H1 (cell line): Measurements from ENCODE around the gene CFHR5. TPM values are rescaled to one million over a fixed set of nuclear protein-coding genes. Genes with fewer than 3 reads are reported as not detected.

Experiments
- RNF2 ChIP-seq: fragments of 200-900, 300-1000 bp; sonication (generic); IDR thresholded peaks from 2 replicates; pipeline ENCODE4 v1.7.1; 2016; ENCODE audit warnings: borderline replicate concordance, low read depth, mild to moderate bottlenecking, antibody characterized with exemption, low read length; ENCODE audit not compliant: poor library complexity, severe bottlenecking; ENCODE audit errors: missing control alignments
- polyA plus RNA-seq, 7 experiments: library from polyadenylated mRNA; depleted of rRNA in 3 of 7; stranded (reverse) in 5 of 7; unstranded in 2 of 7; fragments of >200 nt in 5 of 7; fragments of 200-250 nt in 2 of 7; gene quantifications; 1 replicate in 5 of 7; 2 replicates in 1 of 7; 4 replicates in 1 of 7; pipeline versions ENCODE4 v1.2.1 to v1.2.3, GENCODE V29; 2011 to 2013; ENCODE audit warnings: missing spikeins in 2 of 7, mixed read lengths in 2 of 7
- total RNA-seq: library from RNA; stranded (reverse); fragmentation: NEBNext Ultra II Directional; extraction: Animal tissue kit (Norgen Biotek cat#: 25700); gene quantifications from 2 replicates; pipeline ENCODE4 v1.2.1, GENCODE V29; 2021

CFHR5 gene
- total and polyA plus RNA-seq, 2 of the 8 experiments (the other 6 are each of a cell fraction or from before 2014, with no cell fraction given) = not detected

DNA sequence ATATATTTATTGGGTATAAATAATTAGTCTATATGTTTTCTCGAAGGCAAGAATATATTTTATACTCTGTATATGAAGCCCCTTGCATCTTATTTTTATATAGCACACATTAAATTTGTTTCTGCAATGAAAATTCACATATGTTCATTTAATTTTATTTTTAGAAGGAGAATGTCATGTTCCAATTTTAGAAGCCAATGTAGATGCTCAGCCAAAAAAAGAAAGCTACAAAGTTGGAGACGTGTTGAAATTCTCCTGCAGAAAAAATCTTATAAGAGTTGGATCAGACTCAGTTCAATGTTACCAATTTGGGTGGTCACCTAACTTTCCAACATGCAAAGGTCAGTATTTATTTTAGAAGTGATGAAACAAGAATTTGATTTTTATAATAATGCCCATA lies 16.6 kb downstream of the CFHR5 start (continued):
- no peak for TF ChIP-seq RNF2
